HL-60 (cell line): ENCODE measurements around the gene THG1L.
"Not testable (repeated sequence)": the region's sequence is repeated elsewhere in the genome, so short reads cannot be mapped to it uniquely, and the experiment has no call there.

ENCODE experiments used
- GABPA ChIP-seq: IDR thresholded peaks from 2 replicates; pipeline ENCODE4 v1.6.1; 2012; ENCODE audit warnings: low read depth
- POLR2AphosphoS5 ChIP-seq: IDR thresholded peaks from 2 replicates; pipeline ENCODE4 v1.6.1; 2012; ENCODE audit warnings: low read depth
- TF ChIP-seq, protein P1 (sequence below): IDR thresholded peaks from 2 replicates; pipeline ENCODE4 v1.6.1; 2012; ENCODE audit warnings: low read depth; ENCODE audit not compliant: insufficient replicate concordance
- TF ChIP-seq, protein P2 (sequence below): IDR thresholded peaks from one replicate; pipeline ENCODE4 v1.5.1; 2011; ENCODE audit warnings: low read length, control low read depth, inconsistent platforms; ENCODE audit not compliant: insufficient read depth

DNA sequence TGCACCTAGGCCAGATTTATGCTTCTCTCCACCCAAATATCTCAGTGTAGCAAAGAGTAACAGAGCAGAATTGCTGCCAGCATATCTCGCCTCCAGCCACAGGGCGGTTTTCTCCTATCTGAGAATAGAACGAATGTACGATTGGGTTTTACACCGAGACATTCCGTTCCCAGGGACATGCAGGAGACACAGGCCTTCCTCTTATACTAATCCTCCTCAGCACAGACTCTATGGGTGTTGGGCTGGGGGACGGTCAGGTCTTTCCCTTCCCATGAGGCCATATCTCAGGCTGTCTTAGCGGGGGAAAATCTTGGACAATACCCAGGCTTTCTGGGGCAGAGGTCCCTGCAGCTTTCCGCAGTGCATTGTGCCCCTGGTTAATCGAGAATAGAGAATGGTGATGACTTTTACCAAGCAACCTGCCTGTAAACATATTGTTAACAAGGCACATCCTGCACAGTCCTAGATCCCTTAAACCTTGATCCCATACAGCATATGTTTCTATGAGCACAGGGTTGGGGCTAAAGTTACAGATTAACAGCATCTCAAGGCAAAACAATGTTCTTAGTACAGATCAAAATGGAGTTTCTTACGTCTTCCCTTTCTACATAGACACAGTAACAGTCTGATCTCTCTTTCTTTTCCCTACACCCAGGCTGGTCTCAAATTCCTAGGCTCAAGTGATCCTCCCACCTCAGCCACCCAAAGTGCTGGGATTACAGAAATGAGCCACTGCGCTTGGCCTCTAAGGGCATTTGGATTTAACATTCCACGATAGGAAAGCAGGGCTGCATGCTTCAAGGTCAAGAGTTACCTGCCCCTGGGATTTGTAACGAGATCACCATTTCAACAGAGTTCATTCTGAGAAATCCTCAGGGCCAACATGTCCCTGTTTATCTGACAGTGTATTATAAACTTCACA lies 44.7 kb upstream of the THG1L start:
- TF ChIP-seq GABPA, POLR2AphosphoS5: not testable (repeated sequence)
- TF ChIP-seq, protein P1, sequence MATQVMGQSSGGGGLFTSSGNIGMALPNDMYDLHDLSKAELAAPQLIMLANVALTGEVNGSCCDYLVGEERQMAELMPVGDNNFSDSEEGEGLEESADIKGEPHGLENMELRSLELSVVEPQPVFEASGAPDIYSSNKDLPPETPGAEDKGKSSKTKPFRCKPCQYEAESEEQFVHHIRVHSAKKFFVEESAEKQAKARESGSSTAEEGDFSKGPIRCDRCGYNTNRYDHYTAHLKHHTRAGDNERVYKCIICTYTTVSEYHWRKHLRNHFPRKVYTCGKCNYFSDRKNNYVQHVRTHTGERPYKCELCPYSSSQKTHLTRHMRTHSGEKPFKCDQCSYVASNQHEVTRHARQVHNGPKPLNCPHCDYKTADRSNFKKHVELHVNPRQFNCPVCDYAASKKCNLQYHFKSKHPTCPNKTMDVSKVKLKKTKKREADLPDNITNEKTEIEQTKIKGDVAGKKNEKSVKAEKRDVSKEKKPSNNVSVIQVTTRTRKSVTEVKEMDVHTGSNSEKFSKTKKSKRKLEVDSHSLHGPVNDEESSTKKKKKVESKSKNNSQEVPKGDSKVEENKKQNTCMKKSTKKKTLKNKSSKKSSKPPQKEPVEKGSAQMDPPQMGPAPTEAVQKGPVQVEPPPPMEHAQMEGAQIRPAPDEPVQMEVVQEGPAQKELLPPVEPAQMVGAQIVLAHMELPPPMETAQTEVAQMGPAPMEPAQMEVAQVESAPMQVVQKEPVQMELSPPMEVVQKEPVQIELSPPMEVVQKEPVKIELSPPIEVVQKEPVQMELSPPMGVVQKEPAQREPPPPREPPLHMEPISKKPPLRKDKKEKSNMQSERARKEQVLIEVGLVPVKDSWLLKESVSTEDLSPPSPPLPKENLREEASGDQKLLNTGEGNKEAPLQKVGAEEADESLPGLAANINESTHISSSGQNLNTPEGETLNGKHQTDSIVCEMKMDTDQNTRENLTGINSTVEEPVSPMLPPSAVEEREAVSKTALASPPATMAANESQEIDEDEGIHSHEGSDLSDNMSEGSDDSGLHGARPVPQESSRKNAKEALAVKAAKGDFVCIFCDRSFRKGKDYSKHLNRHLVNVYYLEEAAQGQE = not testable (repeated sequence)
- TF ChIP-seq, protein P2, sequence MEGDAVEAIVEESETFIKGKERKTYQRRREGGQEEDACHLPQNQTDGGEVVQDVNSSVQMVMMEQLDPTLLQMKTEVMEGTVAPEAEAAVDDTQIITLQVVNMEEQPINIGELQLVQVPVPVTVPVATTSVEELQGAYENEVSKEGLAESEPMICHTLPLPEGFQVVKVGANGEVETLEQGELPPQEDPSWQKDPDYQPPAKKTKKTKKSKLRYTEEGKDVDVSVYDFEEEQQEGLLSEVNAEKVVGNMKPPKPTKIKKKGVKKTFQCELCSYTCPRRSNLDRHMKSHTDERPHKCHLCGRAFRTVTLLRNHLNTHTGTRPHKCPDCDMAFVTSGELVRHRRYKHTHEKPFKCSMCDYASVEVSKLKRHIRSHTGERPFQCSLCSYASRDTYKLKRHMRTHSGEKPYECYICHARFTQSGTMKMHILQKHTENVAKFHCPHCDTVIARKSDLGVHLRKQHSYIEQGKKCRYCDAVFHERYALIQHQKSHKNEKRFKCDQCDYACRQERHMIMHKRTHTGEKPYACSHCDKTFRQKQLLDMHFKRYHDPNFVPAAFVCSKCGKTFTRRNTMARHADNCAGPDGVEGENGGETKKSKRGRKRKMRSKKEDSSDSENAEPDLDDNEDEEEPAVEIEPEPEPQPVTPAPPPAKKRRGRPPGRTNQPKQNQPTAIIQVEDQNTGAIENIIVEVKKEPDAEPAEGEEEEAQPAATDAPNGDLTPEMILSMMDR = not testable (repeated sequence)
